K562 (cell line): ENCODE results near the gene NDUFA5. TPM values are rescaled to one million over a fixed set of nuclear protein-coding genes. Genes with fewer than 3 reads are reported as not detected.
A peak's percentile ranks its signal among the peaks of the same experiment; 100 is the strongest.

Experiments used
- ATAC-seq: fragments of 200-7000 bp; cut with Tn5 transposase; 3 replicates; pipeline ENCODE4 v1.9.1; 2020; ENCODE audit warnings: moderate library complexity
- BruUV-seq: library from RNA; stranded (reverse); fragments of 400-500 nt; replicated peaks from 2 replicates; lab custom pipeline; 2021; lab: Mats Ljungman, UMichigan
- CTCF ChIA-PET: fragments of 300-600 bp; formaldehyde crosslinking; extraction: SDS; loops from one replicate; lab custom pipeline; 2021; ENCODE audit warnings: low intra/inter-chr PET ratio; lab: Yijun Ruan, JAX
- POLR2A ChIA-PET: fragments of 300-600, 350-650 bp; sonication (Branson Sonifier 250); formaldehyde crosslinking; extraction: SDS; loops from one replicate; lab custom pipeline; 2021; ENCODE audit warnings: antibody characterized with exemption, inconsistent platforms; lab: Yijun Ruan, JAX
- DNase-seq, 4 experiments: peaks; one replicate each; pipeline versions ENCODE4 v3.0.0 to v3.0.0-alpha.2; 2011 to 2018; ENCODE audit warnings: low spot score in 3 of 4, mixed read lengths in 3 of 4; ENCODE audit errors: extremely low read depth in 1 of 4
- FAIRE-seq: peaks from 2 replicates; lab custom pipeline; 2011; peaks lifted over from hg19 to GRCh38; lab: Jason Lieb, UNC
- H2AFZ ChIP-seq: 2 replicates; pipeline ENCODE4 v1.6.0; 2011; ENCODE audit warnings: low read depth, low read length, control low read depth, inconsistent platforms
- H3K27ac ChIP-seq: fragments of 200-600 bp; 3 replicates; pipeline ENCODE4 v1.8.0; 2011; ENCODE audit warnings: low read depth, mild to moderate bottlenecking, control low read depth, inconsistent platforms, low read length, moderate library complexity, mixed read lengths; ENCODE audit errors: extremely low read depth
- H3K27me3 ChIP-seq, 2 experiments: fragments of 300-600 bp in 1 of 2; 2 replicates in 1 of 2; 3 replicates in 1 of 2; pipeline versions ENCODE4 v1.6.0 to v1.8.0; 2011; ENCODE audit warnings: inconsistent platforms in 2 of 2, low read length in 2 of 2, mild to moderate bottlenecking in 1 of 2, mixed read lengths in 1 of 2, moderate library complexity in 1 of 2; ENCODE audit not compliant: control insufficient read depth in 2 of 2, insufficient read depth in 2 of 2
- H3K36me3 ChIP-seq: fragments of 300-600 bp; 3 replicates; pipeline ENCODE4 v1.8.0; 2011; ENCODE audit warnings: mild to moderate bottlenecking, low read length, inconsistent platforms; ENCODE audit not compliant: control insufficient read depth, insufficient read depth
- H3K4me1 ChIP-seq, 2 experiments: fragments of 200-600 bp in 1 of 2; replicated peaks in 1 of 2; 2 replicates in 1 of 2; 3 replicates in 1 of 2; pipeline versions ENCODE4 v1.5.1 to v1.8.0; 2011; ENCODE audit warnings: inconsistent platforms in 2 of 2, low read length in 2 of 2, mild to moderate bottlenecking in 1 of 2, mixed read lengths in 1 of 2, moderate library complexity in 1 of 2; ENCODE audit not compliant: control insufficient read depth in 2 of 2, insufficient read depth in 2 of 2
- H3K4me2 ChIP-seq: 2 replicates; pipeline ENCODE4 v1.6.1; 2011; ENCODE audit warnings: low read length, control low read depth, inconsistent platforms, mixed read lengths; ENCODE audit not compliant: insufficient read depth
- H3K4me3 ChIP-seq: fragments of 200-600 bp; sonication (generic), shearing (Covaris generic); 2 replicates; pipeline ENCODE4 v1.5.1; 2016; ENCODE audit warnings: control low read depth, inconsistent platforms
- H3K79me2 ChIP-seq: fragments of 200-600 bp; 3 replicates; pipeline ENCODE4 v1.8.0; 2011; ENCODE audit warnings: low read length, inconsistent platforms; ENCODE audit not compliant: control insufficient read depth, insufficient read depth
- H3K9ac ChIP-seq, 2 experiments: 2 replicates each; pipeline versions ENCODE4 v1.6.0 to v1.6.1; 2011; ENCODE audit warnings: low read depth in 2 of 2, low read length in 2 of 2, control low read depth in 1 of 2, inconsistent platforms in 1 of 2, mild to moderate bottlenecking in 1 of 2, mixed read lengths in 1 of 2; ENCODE audit not compliant: insufficient read depth in 1 of 2
- H3K9me1 ChIP-seq: one replicate; pipeline ENCODE4 v1.6.0; 2011; ENCODE audit warnings: inconsistent platforms, mild to moderate bottlenecking, low read length, moderate library complexity; ENCODE audit not compliant: control insufficient read depth, insufficient read depth
- H3K9me3 ChIP-seq: replicated peaks from 2 replicates; pipeline ENCODE4 v1.5.1; 2011; ENCODE audit warnings: low read depth, low read length, inconsistent platforms; ENCODE audit not compliant: control insufficient read depth, insufficient read depth
- H4K20me1 ChIP-seq: replicated peaks from 2 replicates; pipeline ENCODE4 v1.6.1; 2011; ENCODE audit warnings: low read length, inconsistent platforms, mixed read lengths; ENCODE audit not compliant: control insufficient read depth, insufficient read depth
- ARID1B ChIP-seq: fragments of 450-650 bp; IDR thresholded peaks from 2 replicates; pipeline ENCODE4 v1.6.1; 2016; ENCODE audit warnings: antibody characterized with exemption, mild to moderate bottlenecking, inconsistent platforms
- POLR2H ChIP-seq: IDR thresholded peaks from 2 replicates; pipeline ENCODE4 v1.6.1; 2016; ENCODE audit warnings: missing genetic modification characterization, low read depth, mild to moderate bottlenecking, control low read depth, missing compliant biosample characterization, moderate library complexity
- RAD21 ChIP-seq, 2 experiments: fragments of 250-450 bp in 1 of 2; fragments of 450-650 bp in 1 of 2; sonication (Bioruptor Pico) in 1 of 2; formaldehyde crosslinking in 1 of 2; IDR thresholded peaks in 1 of 2; conservative IDR thresholded peaks in 1 of 2; 2 replicates each; pipeline versions ENCODE4 v1.4.0 to v1.8.0; 2020 to 2022; ENCODE audit warnings: mild to moderate bottlenecking in 2 of 2, moderate library complexity in 1 of 2
- SMC3 ChIP-seq: conservative IDR thresholded peaks from 2 replicates; pipeline ENCODE4 v1.6.1; 2011; ENCODE audit warnings: low read depth, low read length, improper control_type of control experiment; ENCODE audit not compliant: insufficient read depth
- ZNF644 ChIP-seq: fragments of 200-800 bp; sonication (Bioruptor generic); IDR thresholded peaks from 2 replicates; pipeline ENCODE4 v1.6.1; 2016; ENCODE audit warnings: low read depth, missing genetic modification characterization, missing compliant biosample characterization
- WGBS: fragments of 100-300 bp; shearing (Covaris generic); methylation state at CpG from one replicate; pipeline ENCODE4 v1.1.6; 2016; ENCODE audit warnings: low coverage, mixed read lengths; ENCODE audit not compliant: insufficient coverage; ENCODE audit errors: missing lambda C conversion rate; 5-methylcytosine and 5-hydroxymethylcytosine counted together
- in situ Hi-C: fragments of 300-500 bp; cut with MboI; formaldehyde crosslinking; loops from 4 replicates; pipeline ENCODE4 v1.15.0; 2018; ENCODE audit warnings: inconsistent platforms, mixed read lengths
- intact Hi-C: fragments of 100-400 bp; cut with micrococcal nuclease; formaldehyde crosslinking; loops from 2 replicates; pipeline ENCODE4 v1.14.2; 2022
- polyA plus RNA-seq, 8 experiments: library from polyadenylated mRNA; depleted of rRNA in 4 of 8; stranded (reverse) in 5 of 8; unstranded in 3 of 8; fragments of >200 nt; fragmentation: Nextera tagmentation in 2 of 8; fragmentation: Illumina TruSeq in 1 of 8; extraction: Ambion mirVana in 2 of 8; extraction: Trizol in 1 of 8; gene quantifications; 2 replicates each; pipeline versions ENCODE4 v1.2.1 to v1.2.3, GENCODE V29; 2011 to 2014; ENCODE audit warnings: inconsistent platforms in 1 of 8, missing spikeins in 1 of 8
- total RNA-seq, 7 experiments: library from RNA; depleted of rRNA in 6 of 7; stranded (reverse); fragments of >200 nt in 6 of 7; fragmentation: Illumina TruSeq in 2 of 7; extraction: Trizol in 2 of 7; gene quantifications; 2 replicates each; pipeline versions ENCODE4 v1.2.1 to v1.2.3, GENCODE V29; 2011 to 2021; ENCODE audit warnings: low replicate concordance in 1 of 7
- TF ChIP-seq, protein P1 (sequence below), 3 experiments: IDR thresholded peaks in 2 of 3; conservative IDR thresholded peaks in 1 of 3; 2 replicates each; pipeline ENCODE4 v1.5.1; 2011 to 2012; ENCODE audit warnings: low read length in 3 of 3, mild to moderate bottlenecking in 3 of 3, control low read depth in 2 of 3, improper control_type of control experiment in 1 of 3, inconsistent platforms in 1 of 3, low read depth in 1 of 3, mixed read lengths in 1 of 3, moderate library complexity in 1 of 3; ENCODE audit not compliant: insufficient read depth in 2 of 3
- TF ChIP-seq, protein P2 (sequence below): fragments of 450-650 bp; formaldehyde crosslinking; IDR thresholded peaks from 2 replicates; pipeline ENCODE4 v1.4.0; 2020; ENCODE audit warnings: mild to moderate bottlenecking, moderate library complexity

Gene NDUFA5
- total and polyA plus RNA-seq, 9 of the 15 experiments (the other 6 are each of a cell fraction or from before 2014, with no cell fraction given): 155 to 677 (median 269) TPM

DNA sequence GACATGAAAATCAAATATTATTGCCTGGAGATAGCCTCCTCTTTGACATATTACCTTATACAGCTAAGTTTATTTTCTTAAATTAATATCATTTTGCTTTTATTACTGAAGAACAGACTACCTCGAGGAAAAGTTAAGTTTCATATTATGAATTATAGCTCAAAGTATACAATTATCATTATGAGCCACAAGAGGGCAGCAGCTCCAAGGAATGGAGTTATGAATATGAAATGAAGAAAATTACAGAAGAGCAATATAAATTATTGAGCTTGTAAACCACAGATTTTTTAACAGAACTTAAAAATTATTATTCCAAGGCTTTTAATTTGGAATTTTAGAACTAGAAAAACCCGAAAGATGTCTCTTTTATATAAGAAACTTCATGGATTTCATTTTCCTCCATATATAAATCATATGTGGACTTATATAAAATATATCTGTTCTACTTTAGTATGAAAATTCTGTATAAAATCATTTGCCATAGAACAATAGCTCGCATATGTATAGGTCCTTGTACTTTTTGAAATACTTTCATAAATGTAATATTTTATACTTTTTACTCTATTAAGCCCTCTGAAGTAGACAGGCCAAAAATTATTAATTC is 63.3 kb downstream of the NDUFA5 start:
- ATAC-seq (peak; percentile 58), DNase-seq (peak; percentile 52 to 81 (median 54)), FAIRE-seq (peak; percentile 40)
- no peak overlapping the region for H3K4me3 ChIP-seq
- H3K4me1 ChIP-seq: peaks cover 0 to 17% of the 10 kb centered on the region in 2 experiments; a peak in 4 of 5 replicates
- intact Hi-C loops (loop anchor here (1.0 to 5.0 kb wide), 6 partner anchors 43 to 378 kb away; partner anchors contain the start of gene NDUFA5), in situ Hi-C loops (loop anchor here (5.0 kb wide), 1 partner anchor 43 kb away; no protein-coding TSS in a partner anchor)
- no peaks in the 10 kb centered on the region; the same call in 2 of the 3 replicates for H3K36me3 ChIP-seq
- H3K9me3 ChIP-seq: no peaks in the 10 kb centered on the region
- BruUV-seq: no TSS peak
- no peaks in the 10 kb centered on the region for H3K9me1 ChIP-seq
- H3K79me2 ChIP-seq: no peaks in the 10 kb centered on the region
- no peaks in the 10 kb centered on the region for H4K20me1 ChIP-seq
- H3K27me3 ChIP-seq: no peaks in the 10 kb centered on the region
- CTCF ChIA-PET: interaction anchor here (0.8 to 3.5 kb wide), 5 partner anchors 40 to 370 kb away, joined by 3 to 45 read pairs (median 4); partner anchors contain the start of gene IQUB
- POLR2A ChIA-PET: interaction anchor here (0.7 to 1.3 kb wide), 5 partner anchors 9 to 131 kb away, joined by 3 to 4 read pairs (median 3); no protein-coding TSS in a partner anchor
- H3K9ac ChIP-seq: no peak overlapping the region
- H3K27ac ChIP-seq: no peak overlapping the region
- WGBS: 0% methylated on average over 3 of the region's 3 CpGs
- H2AFZ ChIP-seq: peak overlapping the region; percentile 33; the same call in 1 of the 2 replicates
- H3K4me2 ChIP-seq: no peak overlapping the region
- peak; percentile 77 for TF ChIP-seq SMC3
- TF ChIP-seq, protein P1, sequence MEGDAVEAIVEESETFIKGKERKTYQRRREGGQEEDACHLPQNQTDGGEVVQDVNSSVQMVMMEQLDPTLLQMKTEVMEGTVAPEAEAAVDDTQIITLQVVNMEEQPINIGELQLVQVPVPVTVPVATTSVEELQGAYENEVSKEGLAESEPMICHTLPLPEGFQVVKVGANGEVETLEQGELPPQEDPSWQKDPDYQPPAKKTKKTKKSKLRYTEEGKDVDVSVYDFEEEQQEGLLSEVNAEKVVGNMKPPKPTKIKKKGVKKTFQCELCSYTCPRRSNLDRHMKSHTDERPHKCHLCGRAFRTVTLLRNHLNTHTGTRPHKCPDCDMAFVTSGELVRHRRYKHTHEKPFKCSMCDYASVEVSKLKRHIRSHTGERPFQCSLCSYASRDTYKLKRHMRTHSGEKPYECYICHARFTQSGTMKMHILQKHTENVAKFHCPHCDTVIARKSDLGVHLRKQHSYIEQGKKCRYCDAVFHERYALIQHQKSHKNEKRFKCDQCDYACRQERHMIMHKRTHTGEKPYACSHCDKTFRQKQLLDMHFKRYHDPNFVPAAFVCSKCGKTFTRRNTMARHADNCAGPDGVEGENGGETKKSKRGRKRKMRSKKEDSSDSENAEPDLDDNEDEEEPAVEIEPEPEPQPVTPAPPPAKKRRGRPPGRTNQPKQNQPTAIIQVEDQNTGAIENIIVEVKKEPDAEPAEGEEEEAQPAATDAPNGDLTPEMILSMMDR (IDR thresholded peaks at IDR 0.05 in 2 of 3, conservative IDR thresholded peaks at IDR 0.05 in 1 of 3; ENCODE audit: insufficient read depth in 2 of 3, low read depth in 1 of 3, low read length in 3 of 3): peak in 2 of 3 experiments; percentile 81 to 95; a peak in 5 of 6 replicates
- peak; percentile 95 to 96 for TF ChIP-seq RAD21 (CRISPR knock-in tag; conservative IDR thresholded peaks at IDR 0.05 in 1 of 2, IDR thresholded peaks at IDR 0.05 in 1 of 2)
- TF ChIP-seq ZNF644 (tag): 0 out of 2 replicates have a peak, but pooled peaks have one; percentile 44
- TF ChIP-seq POLR2H: peak; percentile 37; the same call in 1 of the 2 replicates
- TF ChIP-seq, protein P2, sequence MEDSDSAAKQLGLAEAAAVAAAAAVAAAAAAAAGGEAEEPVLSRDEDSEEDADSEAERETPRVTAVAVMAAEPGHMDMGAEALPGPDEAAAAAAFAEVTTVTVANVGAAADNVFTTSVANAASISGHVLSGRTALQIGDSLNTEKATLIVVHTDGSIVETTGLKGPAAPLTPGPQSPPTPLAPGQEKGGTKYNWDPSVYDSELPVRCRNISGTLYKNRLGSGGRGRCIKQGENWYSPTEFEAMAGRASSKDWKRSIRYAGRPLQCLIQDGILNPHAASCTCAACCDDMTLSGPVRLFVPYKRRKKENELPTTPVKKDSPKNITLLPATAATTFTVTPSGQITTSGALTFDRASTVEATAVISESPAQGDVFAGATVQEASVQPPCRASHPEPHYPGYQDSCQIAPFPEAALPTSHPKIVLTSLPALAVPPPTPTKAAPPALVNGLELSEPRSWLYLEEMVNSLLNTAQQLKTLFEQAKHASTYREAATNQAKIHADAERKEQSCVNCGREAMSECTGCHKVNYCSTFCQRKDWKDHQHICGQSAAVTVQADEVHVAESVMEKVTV (CRISPR knock-in tag): peak; percentile 90
- TF ChIP-seq ARID1B: no peak
